Upper lobe of left lung (tissue), 6 donors: ENCODE results near the gene STAT3. TPM values are rescaled to one million over a fixed set of nuclear protein-coding genes. Genes with fewer than 3 reads are reported as not detected.

ENCODE experiments used
- ATAC-seq, 2 donors: fragments of 200-7000 bp; cut with Tn5 transposase; one replicate each; pipeline ENCODE4 v1.9.1; 2022; ENCODE audit warnings: mild to moderate bottlenecking in 2 of 2, moderate library complexity in 2 of 2; ENCODE audit not compliant: low FRiP score in 2 of 2
- DNase-seq, 2 donors: peaks; one replicate each; pipeline ENCODE4 v3.0.0-alpha.2; 2019 to 2020
- H3K27ac ChIP-seq, 4 donors: fragments of 200-600 bp; sonication (generic); one replicate each; pipeline ENCODE4 v1.5.1; 2016 to 2019
- H3K27me3 ChIP-seq, 4 donors: fragments of 200-600 bp; sonication (generic); one replicate each; pipeline ENCODE4 v1.5.1; 2017 to 2019
- H3K36me3 ChIP-seq, 4 donors: fragments of 200-600 bp; sonication (generic); one replicate each; pipeline ENCODE4 v1.5.1; 2016 to 2019
- H3K4me1 ChIP-seq, 4 donors: fragments of 200-600 bp; sonication (generic); one replicate each; pipeline ENCODE4 v1.5.1; 2018 to 2019
- H3K4me3 ChIP-seq, 4 donors: fragments of 200-600 bp; sonication (generic); one replicate each; pipeline ENCODE4 v1.5.1; 2017 to 2019; ENCODE audit warnings: mild to moderate bottlenecking in 2 of 4, moderate library complexity in 1 of 4
- H3K9me3 ChIP-seq, 4 donors: fragments of 200-600 bp; sonication (generic); one replicate each; pipeline ENCODE4 v1.5.1; 2018 to 2019
- CTCF ChIP-seq, 6 experiments: fragments of 450-650 bp in 4 of 6; fragments of 200-600 bp in 2 of 6; sonication (generic) in 2 of 6; IDR thresholded peaks; one replicate each; pipeline ENCODE4 v1.5.1; 2016 to 2019; ENCODE audit warnings: antibody characterized with exemption in 6 of 6
- EP300 ChIP-seq, 4 donors: sonication (generic); formaldehyde crosslinking; IDR thresholded peaks; one replicate each; pipeline ENCODE4 v1.5.1; 2017; ENCODE audit warnings: antibody characterized with exemption in 4 of 4, control low read depth in 2 of 4
- POLR2A ChIP-seq, 4 donors: fragments of 450-650 bp; IDR thresholded peaks; one replicate each; pipeline ENCODE4 v1.5.1; 2016 to 2017; ENCODE audit warnings: antibody characterized with exemption in 4 of 4, mild to moderate bottlenecking in 2 of 4
- POLR2AphosphoS5 ChIP-seq, 2 donors: sonication (generic); formaldehyde crosslinking; IDR thresholded peaks; one replicate each; pipeline ENCODE4 v1.5.1; 2017; ENCODE audit warnings: antibody characterized with exemption in 2 of 2
- WGBS, 2 donors: methylation state at CpG; one replicate each; pipeline ENCODE4 v1.1.5; 2017 to 2018; 5-methylcytosine and 5-hydroxymethylcytosine counted together
- total RNA-seq, 6 donors: library from RNA; depleted of rRNA in 4 of 6; stranded (reverse); fragments of >200 nt in 4 of 6; gene quantifications; one replicate each; pipeline versions ENCODE4 v1.1.0 to v1.2.1, GENCODE V29; 2016 to 2021
- donor health status: DM: no; HTN: no; CAD: no; lungs with moderate emphysema.
- donor health status: DM: no; HTN: yes; CAD: no; lungs with severe emphysema.

STAT3 gene
- total RNA-seq, 6 donors from 2014 or later, result 228 to 335 (median 264) TPM

GRCh38 chr17:42389135-42389417 lies 834 bp upstream of the STAT3 start:
- ATAC-seq (no peak), DNase-seq (no peak)
- TF ChIP-seq POLR2AphosphoS5 (IDR thresholded peaks at IDR 0.05), result no peak
- TF ChIP-seq CTCF (IDR thresholded peaks at IDR 0.05), result no peak
- 0 to 1% methylated on average over 11 of the region's 11 CpGs for WGBS, 2 donors
- H3K4me1 ChIP-seq, result peaks cover 31 to 40% (median 34%) of the 10 kb centered on the region in 4 donors
- no peaks in the 10 kb centered on the region for H3K27me3 ChIP-seq
- H3K36me3 ChIP-seq, result peaks cover 0 to 2% (median 0%) of the 10 kb centered on the region in 4 donors
- peak overlapping the region in 3 of 4 donors; percentile 53 to 96 (median 66) for H3K4me3 ChIP-seq
- no peaks in the 10 kb centered on the region for H3K9me3 ChIP-seq
- peak overlapping the region; percentile 95 to 100 (median 98) for H3K27ac ChIP-seq

GRCh38 chr17:42387661-42388380 lies 421 bp downstream of the STAT3 start:
- TF ChIP-seq EP300 (IDR thresholded peaks at IDR 0.05), result peak in 2 of 4 donors; percentile 37 to 64
- peak in 3 of 4 donors; percentile 50 to 83 (median 55) for TF ChIP-seq POLR2A (IDR thresholded peaks at IDR 0.05)
- TF ChIP-seq POLR2AphosphoS5 (IDR thresholded peaks at IDR 0.05), result peak; percentile 49 to 78
- TF ChIP-seq CTCF (IDR thresholded peaks at IDR 0.05), result no peak
- Histone ChIP-seq H3K4me1 (peaks cover 34 to 52% (median 45%) of the 10 kb centered on the region in 4 donors), H3K36me3 (peaks cover 0 to 2% (median 0%) of the 10 kb centered on the region in 4 donors), H3K27ac (peak overlapping the region; percentile 98 to 100 (median 100)), H3K4me3 (peak overlapping the region; percentile 66 to 98 (median 92)), H3K27me3 (no peaks in the 10 kb centered on the region), H3K9me3 (no peaks in the 10 kb centered on the region)
- 0% methylated on average over 26 to 29 of the region's 62 CpGs for WGBS, 2 donors
- DNase-seq (peak; percentile 77 to 91), ATAC-seq (peak; percentile 24 to 49)

- ATAC-seq, result no peak
- DNase-seq, result peak in 1 of 2 donors; percentile 60
- H3K27me3 ChIP-seq, result no peaks in the 10 kb centered on the region
- peaks cover 41 to 59% (median 53%) of the 10 kb centered on the region in 4 donors for H3K4me1 ChIP-seq
- WGBS, 2 donors, result 0% methylated on average over 8 of the region's 8 CpGs
- no peak for TF ChIP-seq POLR2A (IDR thresholded peaks at IDR 0.05)
- peak in 1 of 2 donors; percentile 78 for TF ChIP-seq POLR2AphosphoS5 (IDR thresholded peaks at IDR 0.05)
- TF ChIP-seq CTCF (IDR thresholded peaks at IDR 0.05), result no peak
- TF ChIP-seq EP300 (IDR thresholded peaks at IDR 0.05), result peak; percentile 11 to 98 (median 36)
- peak overlapping the region; percentile 66 to 98 (median 92) for H3K4me3 ChIP-seq
- no peaks in the 10 kb centered on the region for H3K9me3 ChIP-seq
- H3K36me3 ChIP-seq, result peaks cover 0 to 2% (median 0%) of the 10 kb centered on the region in 4 donors
- peak overlapping the region; percentile 98 to 100 (median 100) for H3K27ac ChIP-seq
Observed at GRCh38 chr17:42386777-42387657, 1.2 kb downstream of the STAT3 start.

- no peak for DNase-seq
- TF ChIP-seq POLR2A (IDR thresholded peaks at IDR 0.05) (no peak), EP300 (IDR thresholded peaks at IDR 0.05) (no peak), CTCF (IDR thresholded peaks at IDR 0.05) (no peak), POLR2AphosphoS5 (IDR thresholded peaks at IDR 0.05) (no peak)
- Histone ChIP-seq H3K27me3 (no peaks in the 10 kb centered on the region), H3K27ac (peak overlapping the region in 2 of 4 donors; percentile 51 to 81), H3K36me3 (peaks cover 0 to 15% (median 3%) of the 10 kb centered on the region in 4 donors), H3K4me3 (no peak overlapping the region), H3K9me3 (no peaks in the 10 kb centered on the region), H3K4me1 (peaks cover 75 to 89% (median 80%) of the 10 kb centered on the region in 4 donors)
- no peak for ATAC-seq
- 72 to 77% methylated on average over 3 of the region's 3 CpGs for WGBS, 2 donors
Observed at GRCh38 chr17:42381898-42382297, 6.3 kb downstream of the STAT3 start.
